Measurements from ENCODE around the gene CHRM2.

GRCh38 chr7:136877990-136878389 is 9.5 kb downstream of the CHRM2 start:
- TF ChIP-seq POLR2AphosphoS5 (IDR thresholded peaks at IDR 0.05) = no peak
- TF ChIP-seq CTCF (IDR thresholded peaks at IDR 0.05) = no peak
